ENCODE results near the gene STXBP6. TPM values are rescaled to one million over a fixed set of nuclear protein-coding genes. Genes with fewer than 3 reads are reported as not detected.

STXBP6 gene
- total RNA-seq, 1 donor from 2014 or later: 11.0 TPM

GRCh38 chr14:24993631-24994030 is 56.3 kb downstream of the STXBP6 start:
- no peaks in the 10 kb centered on the region for H3K36me3 Mint-ChIP-seq
- TF ChIP-seq EZH2 (IDR thresholded peaks at IDR 0.05) (no peak), EZH2phosphoT487 (IDR thresholded peaks at IDR 0.05) (no peak), CTCF (IDR thresholded peaks at IDR 0.05) (no peak)
- H3K27ac ChIP-seq: no peak overlapping the region
- no peaks in the 10 kb centered on the region for H3K27me3 ChIP-seq
- DNase-seq (ENCODE audit: low spot score): no peak
- no peaks in the 10 kb centered on the region for H3K36me3 ChIP-seq
- no peak overlapping the region for H3K27ac Mint-ChIP-seq
- H3K4me1 Mint-ChIP-seq: no peaks in the 10 kb centered on the region
- H3K9ac ChIP-seq: no peak overlapping the region
- no peaks in the 10 kb centered on the region for H3K27me3 Mint-ChIP-seq (ENCODE audit: insufficient read depth, low read depth)
- H3K79me2 ChIP-seq (ENCODE audit: low read depth): no peaks in the 10 kb centered on the region
- H4K20me1 ChIP-seq (ENCODE audit: low read depth): no peaks in the 10 kb centered on the region
- no peak overlapping the region for H3K4me2 ChIP-seq
- H3K9me3 Mint-ChIP-seq: no peaks in the 10 kb centered on the region
- H3K4me3 Mint-ChIP-seq: no peak overlapping the region
- no peaks in the 10 kb centered on the region for H3K4me1 ChIP-seq
- no peak overlapping the region for H3K4me3 ChIP-seq
- H3K9me3 ChIP-seq (ENCODE audit: low read depth): no peaks in the 10 kb centered on the region
- H2AFZ ChIP-seq (replicated peaks): no peak overlapping the region
- H3F3A ChIP-seq (ENCODE audit: low read depth): no peaks in the 10 kb centered on the region

GRCh38 chr14:24992624-24993360 is 57.2 kb downstream of the STXBP6 start:
- no peaks in the 10 kb centered on the region for H4K20me1 ChIP-seq (ENCODE audit: low read depth)
- DNase-seq (ENCODE audit: low spot score): no peak
- no peaks in the 10 kb centered on the region for H3K27me3 ChIP-seq
- no peak for TF ChIP-seq EZH2phosphoT487 (IDR thresholded peaks at IDR 0.05)
- TF ChIP-seq CTCF (IDR thresholded peaks at IDR 0.05): no peak
- no peak for TF ChIP-seq EZH2 (IDR thresholded peaks at IDR 0.05)
- H2AFZ ChIP-seq (replicated peaks): no peak overlapping the region
- H3K4me1 Mint-ChIP-seq: no peaks in the 10 kb centered on the region
- no peaks in the 10 kb centered on the region for H3K79me2 ChIP-seq (ENCODE audit: low read depth)
- H3K4me3 ChIP-seq: no peak overlapping the region
- no peak overlapping the region for H3K4me2 ChIP-seq
- no peaks in the 10 kb centered on the region for H3K9me3 Mint-ChIP-seq
- H3K9me3 ChIP-seq (ENCODE audit: low read depth): no peaks in the 10 kb centered on the region
- no peak overlapping the region for H3K9ac ChIP-seq
- no peaks in the 10 kb centered on the region for H3K27me3 Mint-ChIP-seq (ENCODE audit: insufficient read depth, low read depth)
- no peaks in the 10 kb centered on the region for H3K36me3 ChIP-seq
- no peaks in the 10 kb centered on the region for H3F3A ChIP-seq (ENCODE audit: low read depth)
- H3K27ac Mint-ChIP-seq: no peak overlapping the region
- no peaks in the 10 kb centered on the region for H3K36me3 Mint-ChIP-seq
- H3K27ac ChIP-seq: no peak overlapping the region
- H3K4me1 ChIP-seq: no peaks in the 10 kb centered on the region
- H3K4me3 Mint-ChIP-seq: no peak overlapping the region

- H3K4me3 ChIP-seq: no peak overlapping the region
- TF ChIP-seq CTCF (IDR thresholded peaks at IDR 0.05) (no peak), EZH2phosphoT487 (IDR thresholded peaks at IDR 0.05) (no peak), EZH2 (IDR thresholded peaks at IDR 0.05) (no peak)
- no peak overlapping the region for H3K4me2 ChIP-seq
- H3K27ac ChIP-seq: no peak overlapping the region
- H3K36me3 ChIP-seq: no peaks in the 10 kb centered on the region
- no peak overlapping the region for H3K4me3 Mint-ChIP-seq
- H3K27me3 ChIP-seq: no peaks in the 10 kb centered on the region
- H3K4me1 ChIP-seq: no peaks in the 10 kb centered on the region
- no peaks in the 10 kb centered on the region for H3K9me3 ChIP-seq (ENCODE audit: low read depth)
- no peak overlapping the region for H3K9ac ChIP-seq
- H3K27me3 Mint-ChIP-seq (ENCODE audit: insufficient read depth, low read depth): no peaks in the 10 kb centered on the region
- no peak for DNase-seq (ENCODE audit: low spot score)
- no peak overlapping the region for H2AFZ ChIP-seq (replicated peaks)
- H3K79me2 ChIP-seq (ENCODE audit: low read depth): no peaks in the 10 kb centered on the region
- H3K27ac Mint-ChIP-seq: no peak overlapping the region
- no peaks in the 10 kb centered on the region for H4K20me1 ChIP-seq (ENCODE audit: low read depth)
- no peaks in the 10 kb centered on the region for H3K36me3 Mint-ChIP-seq
- H3K9me3 Mint-ChIP-seq: no peaks in the 10 kb centered on the region
- H3F3A ChIP-seq (ENCODE audit: low read depth): no peaks in the 10 kb centered on the region
- no peaks in the 10 kb centered on the region for H3K4me1 Mint-ChIP-seq
Observed at GRCh38 chr14:24991821-24992220, 58.1 kb downstream of the STXBP6 start.

Data from neural progenitor cell (in vitro differentiated cells).